ENCODE measurements around the gene SNW1.

- TF ChIP-seq CTCF (IDR thresholded peaks at IDR 0.05) (no peak), POLR2A (IDR thresholded peaks at IDR 0.05) (no peak)
Observed at GRCh38 chr14:77761205-77761931, 412 bp upstream of the SNW1 start.
